ENCODE measurements around the gene LIN7B. TPM values are rescaled to one million over a fixed set of nuclear protein-coding genes. Genes with fewer than 3 reads are reported as not detected.

Gene LIN7B
- total and polyA plus RNA-seq, 2 of the 13 experiments (the other 11 are each of a cell fraction or from before 2014, with no cell fraction given), result 5.3 to 7.6 TPM

- TF ChIP-seq ZNF10 (CRISPR knock-in tag; IDR thresholded peaks at IDR 0.05; ENCODE audit: borderline replicate concordance, low read depth) (no peak), NCOA1 (CRISPR knock-in tag; IDR thresholded peaks at IDR 0.05) (no peak), ZNF777 (CRISPR knock-in tag; IDR thresholded peaks at IDR 0.05) (peak; percentile 38; the same call in 1 of the 2 replicates), ZNF430 (CRISPR knock-in tag; IDR thresholded peaks at IDR 0.05) (no peak; the same call in 1 of the 2 replicates), ZNF850 (CRISPR knock-in tag; conservative IDR thresholded peaks at IDR 0.05) (no peak), TCF12 (IDR thresholded peaks at IDR 0.05) (no peak), TCF12 (CRISPR knock-in tag; IDR thresholded peaks at IDR 0.05) (no peak), ZNF383 (CRISPR knock-in tag; IDR thresholded peaks at IDR 0.05; ENCODE audit: borderline replicate concordance) (no peak), ZNF362 (CRISPR knock-in tag; IDR thresholded peaks at IDR 0.05; ENCODE audit: borderline replicate concordance) (no peak), ZNF556 (CRISPR knock-in tag; IDR thresholded peaks at IDR 0.05; ENCODE audit: borderline replicate concordance) (0 out of 2 replicates have a peak, but pooled peaks have one; percentile 81), TFAP4 (IDR thresholded peaks at IDR 0.05; ENCODE audit: borderline replicate concordance, low read depth) (peak; percentile 37; the same call in 1 of the 2 replicates), MLXIP (CRISPR knock-in tag; IDR thresholded peaks at IDR 0.05; ENCODE audit: borderline replicate concordance) (peak; percentile 80), CBFB (CRISPR knock-in tag; IDR thresholded peaks at IDR 0.05) (peak; percentile 60; the same call in 1 of the 2 replicates), ATF4 (CRISPR knock-in tag; IDR thresholded peaks at IDR 0.05) (peak in 1 of 2 experiments; percentile 65; a peak in 1 of 4 replicates), CCDC6 (CRISPR knock-in tag; IDR thresholded peaks at IDR 0.05) (peak; percentile 88; the same call in 1 of the 2 replicates), ZNF597 (CRISPR knock-in tag; IDR thresholded peaks at IDR 0.05) (no peak), HOXA9 (CRISPR knock-in tag; IDR thresholded peaks at IDR 0.05; ENCODE audit: borderline replicate concordance) (no peak), THYN1 (CRISPR knock-in tag; IDR thresholded peaks at IDR 0.05; ENCODE audit: borderline replicate concordance, low read depth) (no peak), ZNF879 (CRISPR knock-in tag; IDR thresholded peaks at IDR 0.05) (0 out of 2 replicates have a peak, but pooled peaks have one; percentile 55), ZNF772 (CRISPR knock-in tag; IDR thresholded peaks at IDR 0.05) (no peak), ZNF441 (CRISPR knock-in tag; IDR thresholded peaks at IDR 0.05; ENCODE audit: borderline replicate concordance) (peak; percentile 74; the same call in 1 of the 2 replicates), ARNTL (CRISPR knock-in tag; IDR thresholded peaks at IDR 0.05) (peak; percentile 84)
These were observed 4.6 kb downstream of the LIN7B start, which contains the start of gene C19orf73 (continued) for GRCh38 chr19:49118565-49119410.

Data from HepG2 (cell line).